NCI-H2227 (cell line): Measurements from ENCODE around the gene BZW2.

Source experiments
- DNase-seq: peaks from one replicate; lab custom pipeline; 2025; ENCODE audit not compliant: unreplicated experiment; lab: John Stamatoyannopoulos, UW

Gene BZW2

DNA sequence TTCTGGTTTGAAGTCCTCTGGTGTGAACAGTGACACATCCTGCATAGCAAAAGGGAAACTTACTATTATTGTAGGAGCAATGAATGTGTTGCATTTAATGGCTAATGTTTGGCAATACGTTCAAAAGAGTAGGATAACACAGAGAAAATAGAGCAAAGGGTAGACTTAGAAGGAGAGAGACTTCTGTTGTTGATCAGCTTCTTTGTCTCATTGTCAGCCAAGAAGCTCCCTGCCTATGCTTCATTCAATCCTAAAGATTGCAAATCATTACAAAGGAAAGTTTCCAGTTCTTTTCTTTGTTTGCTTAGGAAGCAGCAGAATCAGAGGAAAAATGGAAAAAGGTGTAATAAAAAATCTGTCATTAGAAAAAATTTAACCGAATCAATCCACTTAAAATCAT is 99.7 kb downstream of the BZW2 start:
- DNase-seq: no peak

DNA sequence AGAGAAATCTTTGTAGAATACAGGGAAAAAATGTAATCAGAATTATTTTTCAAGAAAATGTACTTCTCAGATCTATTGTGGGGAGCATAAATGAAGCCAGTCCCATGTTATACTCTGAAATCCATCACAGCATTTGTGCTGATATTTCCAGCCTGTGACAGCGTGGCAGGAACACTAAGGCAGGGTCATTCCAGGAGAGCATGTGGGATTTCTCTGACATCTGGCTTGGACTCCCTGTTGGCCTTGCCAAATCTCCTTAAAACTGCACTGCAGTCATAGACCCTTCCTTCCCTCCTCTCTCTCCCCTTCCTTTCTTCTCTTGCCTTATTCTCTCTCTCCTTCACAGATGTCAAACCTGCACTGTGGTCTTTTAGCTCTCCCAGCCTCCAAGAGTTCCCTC is 101.1 kb downstream of the BZW2 start:
- no peak for DNase-seq

DNA sequence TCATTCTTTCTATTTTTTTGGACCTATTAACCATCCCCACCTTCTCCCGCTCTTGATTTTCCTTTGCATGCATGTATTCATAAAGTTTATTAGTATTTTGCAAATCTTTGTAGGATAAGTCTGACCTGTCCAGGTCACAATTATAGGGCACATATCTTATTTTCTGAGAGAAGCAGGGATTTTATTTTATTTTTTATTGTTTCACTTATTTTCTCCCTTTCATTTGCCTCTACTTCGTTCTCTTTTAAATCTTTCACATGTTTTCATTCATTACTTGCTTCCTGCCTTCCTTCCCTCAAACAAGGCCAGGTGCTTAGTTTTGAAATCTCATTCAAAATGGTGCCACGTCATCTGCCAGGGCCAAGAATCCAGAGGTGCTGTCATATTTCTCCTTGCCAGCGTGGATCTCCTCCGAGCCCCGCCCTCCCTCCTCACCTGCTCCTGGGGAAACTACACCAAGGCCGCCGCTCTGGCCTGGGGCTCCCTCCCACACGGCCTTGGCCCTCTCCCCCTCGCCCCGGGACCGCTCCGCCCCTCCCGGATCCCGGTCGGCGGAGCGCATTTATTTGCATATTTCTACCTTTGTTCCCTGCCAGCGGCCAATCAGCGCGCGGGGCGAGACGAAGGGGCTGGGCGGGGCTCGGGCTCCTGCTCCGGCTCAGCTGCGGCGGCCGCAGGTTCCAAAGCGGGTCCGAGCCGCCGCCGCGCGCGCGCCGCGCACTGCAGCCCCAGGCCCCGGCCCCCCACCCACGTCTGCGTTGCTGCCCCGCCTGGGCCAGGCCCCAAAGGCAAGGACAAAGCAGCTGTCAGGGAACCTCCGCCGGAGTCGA is 107.3 kb downstream of the BZW2 start, which contains the start of gene TSPAN13:
TSPAN13 (plus strand) TSS at position 654 of the 830 bp plus-strand sequence. CDS start 213 bp downstream, outside the sequence.
- DNase-seq: peak; percentile 93

DNA sequence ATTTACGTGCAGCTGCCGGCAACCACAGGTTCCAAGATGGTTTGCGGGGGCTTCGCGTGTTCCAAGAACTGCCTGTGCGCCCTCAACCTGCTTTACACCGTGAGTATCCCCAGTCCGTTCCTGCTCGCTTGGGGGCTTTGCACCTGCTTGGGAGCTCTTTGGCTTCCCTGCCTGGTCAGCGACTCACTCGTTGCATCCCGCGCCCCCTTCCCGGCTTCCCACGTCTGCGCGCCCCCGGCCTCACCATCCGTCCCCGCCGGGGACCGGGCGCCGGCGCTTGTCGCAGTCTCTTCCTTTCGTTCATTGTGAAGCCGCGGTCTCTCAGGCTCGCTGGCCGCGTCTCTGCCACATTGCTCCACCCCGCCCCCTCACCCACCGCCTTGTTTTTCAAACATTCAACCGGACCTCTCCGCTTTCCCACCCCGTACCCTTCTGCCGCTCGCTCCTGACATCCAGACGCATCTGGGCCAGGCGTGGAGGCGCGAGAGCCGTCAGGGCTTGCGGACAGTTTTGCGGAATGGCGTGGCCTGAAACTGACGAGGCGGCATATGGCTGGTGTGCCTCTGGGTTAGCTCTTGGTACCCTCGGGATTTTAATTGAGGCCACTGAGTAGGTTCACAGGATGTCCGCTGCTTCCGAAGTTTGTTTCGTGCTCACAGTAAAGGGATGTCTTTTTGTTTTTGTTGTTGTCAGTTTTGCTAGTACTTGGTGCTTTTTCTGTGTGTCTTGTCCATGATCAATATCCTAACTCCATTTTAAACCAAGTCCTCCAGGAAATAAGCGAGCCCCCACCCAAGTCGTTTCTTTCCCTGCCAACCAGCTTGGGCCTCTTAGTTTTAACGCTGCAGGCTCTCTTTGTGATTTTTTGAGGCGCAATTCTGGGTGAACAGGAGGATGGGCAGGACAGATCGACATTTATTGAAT is 108.2 kb downstream of the BZW2 start:
- DNase-seq: peak; percentile 61

DNA sequence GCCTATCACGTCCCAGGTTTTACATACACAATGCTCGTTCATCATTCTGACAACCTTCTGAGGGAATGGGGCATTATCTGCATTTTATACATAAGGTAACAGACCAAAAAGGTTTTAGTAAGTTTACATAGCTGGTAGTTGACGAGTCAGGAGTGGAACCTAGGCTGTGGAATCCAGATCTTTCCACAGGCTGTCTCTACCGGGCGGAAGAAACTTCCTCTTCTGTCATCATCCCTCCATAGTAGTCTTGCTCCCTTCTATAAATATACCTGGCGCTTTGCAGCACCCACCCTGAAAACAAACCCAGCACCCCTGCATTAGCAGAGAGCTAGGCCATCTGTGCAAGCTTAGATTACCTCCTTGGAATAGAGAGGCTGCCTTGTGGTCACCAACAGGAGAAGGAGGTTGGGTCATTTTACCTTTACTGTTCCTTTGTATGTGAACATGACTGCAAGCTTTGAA is 108.9 kb downstream of the BZW2 start:
- no peak for DNase-seq

DNA sequence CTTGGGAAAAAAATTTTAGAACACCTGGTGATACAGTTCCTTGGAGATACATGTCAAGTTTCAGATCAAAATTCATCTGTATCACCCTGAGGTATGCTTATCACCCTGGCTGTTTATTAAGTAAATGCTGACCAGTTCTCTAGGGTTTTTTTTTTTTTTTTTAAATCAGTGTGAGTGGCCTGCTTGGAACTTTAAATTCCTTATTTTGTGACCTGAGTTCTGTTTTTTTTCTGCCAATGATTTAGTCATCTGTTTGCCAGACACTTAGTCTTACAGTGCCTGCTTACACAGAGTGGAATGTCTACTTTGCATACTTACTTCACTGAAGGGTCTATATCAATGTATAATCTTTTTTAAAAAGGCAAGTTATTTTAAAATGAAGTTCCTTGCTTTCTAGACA is 109.4 kb downstream of the BZW2 start:
- DNase-seq: no peak
